ENCODE measurements around the gene UNKL. TPM values are rescaled to one million over a fixed set of nuclear protein-coding genes. Genes with fewer than 3 reads are reported as not detected.

The UNKL gene
- total RNA-seq, 1 experiment from 2014 or later, result 10.5 TPM

GRCh38 chr16:1436731-1437355 lies 22.3 kb upstream of the UNKL start:
- no peak for DNase-seq
- no peaks in the 10 kb centered on the region for H3K9me3 ChIP-seq
- no peaks in the 10 kb centered on the region for H3K27me3 ChIP-seq
- H3K4me3 ChIP-seq, result no peak overlapping the region
- no peaks in the 10 kb centered on the region for H3K36me3 ChIP-seq

- Histone ChIP-seq H3K9me3 (no peaks in the 10 kb centered on the region), H3K36me3 (no peaks in the 10 kb centered on the region), H3K4me3 (no peak overlapping the region), H3K27me3 (no peaks in the 10 kb centered on the region)
- no peak for DNase-seq
Observed at GRCh38 chr16:1435921-1436697, 21.6 kb upstream of the UNKL start.

- Histone ChIP-seq H3K27me3 (no peaks in the 10 kb centered on the region), H3K36me3 (no peaks in the 10 kb centered on the region), H3K4me3 (no peak overlapping the region), H3K9me3 (no peaks in the 10 kb centered on the region)
- DNase-seq, result no peak
Observed at GRCh38 chr16:1434644-1435592, 20.4 kb upstream of the UNKL start.

- H3K4me3 ChIP-seq, result no peak overlapping the region
- no peak for DNase-seq
Observed at GRCh38 chr16:1433756-1434155, 19.3 kb upstream of the UNKL start.

GRCh38 chr16:1433263-1433560 lies 18.7 kb upstream of the UNKL start:
- H3K27me3 ChIP-seq, result no peaks in the 10 kb centered on the region
- H3K9me3 ChIP-seq, result no peaks in the 10 kb centered on the region
- DNase-seq, result no peak
- no peaks in the 10 kb centered on the region for H3K36me3 ChIP-seq
- no peak overlapping the region for H3K4me3 ChIP-seq

More at GRCh38 chr16:1433756-1434155, 19.3 kb upstream of the UNKL start:
- no peaks in the 10 kb centered on the region for H3K9me3 ChIP-seq
- H3K36me3 ChIP-seq, result no peaks in the 10 kb centered on the region
- no peaks in the 10 kb centered on the region for H3K27me3 ChIP-seq

GRCh38 chr16:1432388-1433262 lies 18.1 kb upstream of the UNKL start:
- no peaks in the 10 kb centered on the region for H3K27me3 ChIP-seq
- no peak overlapping the region for H3K4me3 ChIP-seq
- H3K36me3 ChIP-seq, result no peaks in the 10 kb centered on the region
- no peak for DNase-seq
- no peaks in the 10 kb centered on the region for H3K9me3 ChIP-seq

- Histone ChIP-seq H3K36me3 (no peaks in the 10 kb centered on the region), H3K4me3 (no peak overlapping the region), H3K9me3 (no peaks in the 10 kb centered on the region), H3K27me3 (no peaks in the 10 kb centered on the region)
- no peak for DNase-seq
Observed at GRCh38 chr16:1431497-1432270, 17.2 kb upstream of the UNKL start.

GRCh38 chr16:1430759-1431496 lies 16.4 kb upstream of the UNKL start, which contains the start of gene PERCC1:
Gene PERCC1, plus strand, starts transcription at chr16:1431078. Its CDS starts 1,516 bp downstream, at chr16:1432594.
- DNase-seq, result no peak
- Histone ChIP-seq H3K27me3 (no peaks in the 10 kb centered on the region), H3K36me3 (no peaks in the 10 kb centered on the region), H3K4me3 (no peak within 1 kb of the TSS), H3K9me3 (no peaks in the 10 kb centered on the region)

GRCh38 chr16:1430214-1430758 lies 15.8 kb upstream of the UNKL start:
- Histone ChIP-seq H3K9me3 (no peaks in the 10 kb centered on the region), H3K27me3 (no peaks in the 10 kb centered on the region), H3K4me3 (no peak overlapping the region), H3K36me3 (no peaks in the 10 kb centered on the region)
- no peak for DNase-seq

- no peak overlapping the region for H3K4me3 ChIP-seq
- no peaks in the 10 kb centered on the region for H3K36me3 ChIP-seq
- no peak for DNase-seq
- H3K27me3 ChIP-seq, result no peaks in the 10 kb centered on the region
- no peaks in the 10 kb centered on the region for H3K9me3 ChIP-seq
Observed at GRCh38 chr16:1429631-1430030, 15.1 kb upstream of the UNKL start.

GRCh38 chr16:1429012-1429411 lies 14.5 kb upstream of the UNKL start:
- Histone ChIP-seq H3K9me3 (no peaks in the 10 kb centered on the region), H3K36me3 (no peaks in the 10 kb centered on the region), H3K27me3 (no peaks in the 10 kb centered on the region), H3K4me3 (no peak overlapping the region)
- no peak for DNase-seq

GRCh38 chr16:1428511-1428910 lies 14.0 kb upstream of the UNKL start:
- no peak for DNase-seq
- H3K27me3 ChIP-seq, result no peaks in the 10 kb centered on the region

GRCh38 chr16:1427473-1428461 lies 13.3 kb upstream of the UNKL start:
- no peaks in the 10 kb centered on the region for H3K36me3 ChIP-seq
- H3K9me3 ChIP-seq, result peaks cover under 1% of the 10 kb centered on the region; the same call in 1 of the 2 replicates
- H3K4me3 ChIP-seq, result no peak overlapping the region
- H3K27me3 ChIP-seq, result no peaks in the 10 kb centered on the region
- no peak for DNase-seq

More at GRCh38 chr16:1428511-1428910, 14.0 kb upstream of the UNKL start:
- no peaks in the 10 kb centered on the region for H3K36me3 ChIP-seq
- H3K4me3 ChIP-seq, result no peak overlapping the region
- no peaks in the 10 kb centered on the region for H3K9me3 ChIP-seq

Data from MG63 (cell line).